Measurements from ENCODE around the gene CCT2.

The CCT2 gene

GRCh38 chr12:69644511-69644910 is 59.3 kb downstream of the CCT2 start:
- no peak for DNase-seq

GRCh38 chr12:69645031-69645430 is 59.8 kb downstream of the CCT2 start:
- no peak for DNase-seq

- no peak for DNase-seq
Measured at GRCh38 chr12:69647178-69647577, 61.9 kb downstream of the CCT2 start.

- DNase-seq, result no peak
Measured at GRCh38 chr12:69648476-69648875, 63.2 kb downstream of the CCT2 start.

GRCh38 chr12:69649529-69649928 is 64.3 kb downstream of the CCT2 start:
- DNase-seq, result no peak

All from AML-193 (cell line).